HG03103 (cell line): ENCODE measurements around the gene VPS54.
"Not testable (repeated sequence)": the region's sequence is repeated elsewhere in the genome, so short reads cannot be mapped to it uniquely, and the experiment has no call there.

Experiments
- ATAC-seq: cut with Tn5 transposase; IDR thresholded peaks from one replicate; pipeline ENCODE4 v1.9.1; 2021; ENCODE audit warnings: low read depth; ENCODE audit not compliant: unreplicated experiment

Gene VPS54

GRCh38 chr2:63996582-63997198 lies 22.5 kb downstream of the VPS54 start:
- not testable (repeated sequence) for ATAC-seq

- not testable (repeated sequence) for ATAC-seq
These were observed 24.7 kb downstream of the VPS54 start for GRCh38 chr2:63994329-63995070.

- ATAC-seq, result no peak
These were observed 25.4 kb downstream of the VPS54 start for GRCh38 chr2:63993871-63994270.

GRCh38 chr2:63993130-63993584 lies 26.1 kb downstream of the VPS54 start:
- not testable (repeated sequence) for ATAC-seq

- ATAC-seq, result no peak
These were observed 27.1 kb downstream of the VPS54 start for GRCh38 chr2:63992061-63992685.

GRCh38 chr2:63991173-63991999 lies 27.8 kb downstream of the VPS54 start:
- not testable (repeated sequence) for ATAC-seq

- ATAC-seq, result no peak
These were observed 29.2 kb downstream of the VPS54 start for GRCh38 chr2:63990072-63990471.

- ATAC-seq, result not testable (repeated sequence)
These were observed 30.3 kb downstream of the VPS54 start for GRCh38 chr2:63988842-63989436.

- ATAC-seq, result no peak
These were observed 34.4 kb downstream of the VPS54 start for GRCh38 chr2:63984606-63985359.

- ATAC-seq, result no peak
These were observed 35.1 kb downstream of the VPS54 start for GRCh38 chr2:63983986-63984605.

- no peak for ATAC-seq
These were observed 36.9 kb downstream of the VPS54 start for GRCh38 chr2:63982335-63982734.

- ATAC-seq, result no peak
These were observed 37.5 kb downstream of the VPS54 start for GRCh38 chr2:63981702-63982103.

- ATAC-seq, result no peak
These were observed 38.4 kb downstream of the VPS54 start for GRCh38 chr2:63980794-63981193.

GRCh38 chr2:63977904-63978303 lies 41.3 kb downstream of the VPS54 start:
- ATAC-seq, result peak; percentile 92

GRCh38 chr2:63976125-63976510 lies 43.1 kb downstream of the VPS54 start:
- ATAC-seq, result no peak

- ATAC-seq, result no peak
These were observed 43.6 kb downstream of the VPS54 start for GRCh38 chr2:63975437-63976124.

GRCh38 chr2:63975036-63975435 lies 44.2 kb downstream of the VPS54 start:
- not testable (repeated sequence) for ATAC-seq

- no peak for ATAC-seq
These were observed 57.0 kb downstream of the VPS54 start for GRCh38 chr2:63962186-63962585.

- no peak for ATAC-seq
These were observed 68.8 kb downstream of the VPS54 start for GRCh38 chr2:63950414-63950813.
